HL-60/S4 (cell line): ENCODE results near the gene ADAMTS2.

Source experiments
- in situ Hi-C: fragments of 300-500 bp; cut with MboI; formaldehyde crosslinking; loops from 2 replicates; pipeline ENCODE4 v1.14.3; 2022; ENCODE audit warnings: low sequenced_read_pairs

ADAMTS2 gene

DNA sequence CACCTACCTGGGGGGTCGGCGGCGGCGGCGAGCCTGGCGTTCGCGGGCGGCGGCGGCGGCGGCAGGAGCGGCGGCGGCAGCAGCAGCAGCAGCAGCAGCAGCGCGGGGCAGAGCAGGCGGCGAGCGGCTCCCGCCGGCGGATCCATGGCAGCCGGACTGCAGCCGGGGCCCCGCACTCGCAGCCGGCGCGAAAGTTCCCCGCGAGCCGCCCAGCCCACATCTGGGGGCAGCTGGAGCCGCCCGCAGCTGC is 153 bp downstream of the ADAMTS2 start:
- in situ Hi-C loops, result no loop called here

DNA sequence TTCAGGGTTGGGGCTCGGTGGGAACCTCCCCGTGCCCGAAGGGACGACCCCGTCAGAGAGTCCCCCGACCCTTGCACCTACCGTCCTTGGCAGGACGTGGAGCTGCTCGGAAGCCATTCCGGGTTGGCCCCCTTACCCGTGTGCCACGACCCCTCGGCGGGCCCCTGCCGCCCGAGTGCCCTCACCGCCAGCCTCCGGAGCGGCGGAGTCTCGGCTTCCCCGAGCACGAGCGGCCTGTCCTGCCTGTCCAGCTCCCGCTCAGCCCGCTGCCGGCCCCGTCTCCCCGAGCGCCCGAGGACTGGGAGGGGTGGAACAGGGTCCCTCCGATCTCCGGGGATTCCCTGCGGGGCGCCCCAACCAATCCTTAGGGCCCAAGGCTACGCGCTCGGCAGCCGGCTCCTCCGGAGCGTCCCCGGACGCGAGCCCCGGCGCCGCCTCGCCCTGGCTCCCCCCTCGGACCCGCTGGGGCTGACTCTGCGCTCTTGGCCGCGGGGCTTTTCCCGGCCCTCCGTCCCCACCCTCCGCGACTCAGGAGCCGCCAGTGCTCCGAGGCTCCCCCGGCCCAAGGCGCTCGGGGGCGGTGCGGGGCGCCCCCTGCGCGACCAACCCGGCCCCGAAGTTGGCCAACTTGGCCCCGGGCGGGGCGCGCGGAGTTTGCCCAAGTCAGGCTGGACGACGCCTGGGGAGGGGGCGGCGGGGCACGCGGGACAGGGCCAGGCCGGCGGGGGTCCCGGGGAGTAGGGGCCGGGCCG is 654 bp downstream of the ADAMTS2 start:
- in situ Hi-C loops, result no loop called here

DNA sequence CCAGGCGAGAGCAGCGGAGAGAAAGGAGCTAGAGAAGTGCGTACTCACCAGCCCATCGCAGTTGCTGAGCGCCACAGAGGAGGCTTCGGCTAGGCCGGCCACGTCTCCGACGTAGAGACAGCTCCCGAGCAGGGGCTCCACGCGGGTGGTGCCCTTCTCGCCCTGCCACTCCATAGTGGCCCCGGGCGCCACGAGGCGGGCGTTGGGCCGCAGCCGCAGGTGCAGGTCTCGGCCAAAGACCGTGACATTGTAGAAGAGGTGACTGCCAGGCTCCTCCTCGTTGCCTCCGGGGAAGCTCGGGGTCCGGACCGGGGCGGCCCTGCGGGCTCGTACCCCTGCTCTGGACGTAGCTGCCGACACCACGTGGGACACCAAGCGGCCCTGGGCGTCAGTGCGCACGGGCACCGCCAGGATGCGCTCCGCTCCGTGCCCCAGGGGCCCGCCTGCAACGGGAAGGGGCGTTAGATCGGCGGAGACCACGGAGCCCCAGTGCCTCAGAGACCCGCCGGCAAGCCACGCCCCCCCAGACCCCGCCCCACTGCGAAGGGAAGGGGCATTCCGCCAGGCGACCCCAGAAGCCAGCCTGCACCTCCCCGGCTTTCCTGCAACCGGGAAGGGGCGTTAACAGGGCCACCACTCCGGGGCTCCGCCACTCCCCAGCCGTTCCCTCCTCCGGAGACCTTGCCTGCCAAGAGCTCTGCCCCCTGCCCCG is 1.4 kb downstream of the ADAMTS2 start:
- in situ Hi-C loops, result no loop called here

DNA sequence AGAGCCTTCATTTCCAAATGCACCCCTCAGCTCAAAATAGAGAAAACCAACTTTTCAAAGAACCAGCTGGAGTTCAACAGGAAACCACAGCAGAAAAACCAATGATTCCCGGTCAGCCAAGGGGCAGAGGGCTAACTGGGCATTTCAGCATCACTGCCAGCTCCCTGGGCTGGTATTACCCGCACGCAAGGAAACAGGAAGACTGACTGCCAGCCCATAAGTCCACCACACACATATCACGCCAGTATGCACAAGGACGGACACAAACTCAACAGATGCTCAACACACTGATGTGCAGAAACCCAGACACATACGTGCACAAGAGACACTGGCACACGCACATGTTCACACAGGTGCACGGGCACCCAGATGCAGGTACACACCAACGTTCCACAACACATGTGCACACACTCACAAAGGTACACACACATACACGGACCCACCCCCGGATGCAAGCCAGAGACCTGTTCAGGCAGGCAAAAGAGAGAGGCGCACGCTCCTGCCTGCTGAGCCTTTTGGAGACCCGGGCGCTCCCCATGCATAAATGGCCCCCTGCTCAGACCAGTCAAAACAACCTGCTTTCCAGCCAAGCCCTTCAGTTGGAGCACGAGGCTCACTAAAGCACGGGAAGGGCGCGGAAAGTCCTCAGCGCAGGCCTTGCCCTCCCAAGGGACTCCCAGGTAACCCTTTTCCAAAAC is 2.1 kb downstream of the ADAMTS2 start:
- in situ Hi-C loops, result no loop called here

DNA sequence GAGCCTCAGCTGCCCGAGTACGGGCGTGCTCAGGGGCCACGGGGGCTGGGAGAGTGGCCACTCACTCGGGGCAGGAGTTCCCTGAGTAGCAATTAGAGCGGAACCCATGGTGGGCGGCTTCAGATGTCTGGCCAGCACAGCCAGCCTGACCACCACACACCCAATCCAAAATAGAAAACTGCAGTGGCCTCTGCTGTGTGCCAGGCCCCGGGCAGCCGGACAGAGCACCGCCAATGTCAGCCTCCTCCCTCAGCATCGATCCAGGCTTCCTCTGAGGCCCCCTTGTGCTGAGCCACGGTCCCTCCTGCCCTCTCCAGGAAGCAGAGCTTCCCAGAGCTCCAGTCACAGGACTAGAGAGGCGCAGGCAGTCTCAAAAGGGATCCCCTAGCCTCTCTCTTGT is 2.7 kb downstream of the ADAMTS2 start:
- in situ Hi-C loops, result no loop called here

DNA sequence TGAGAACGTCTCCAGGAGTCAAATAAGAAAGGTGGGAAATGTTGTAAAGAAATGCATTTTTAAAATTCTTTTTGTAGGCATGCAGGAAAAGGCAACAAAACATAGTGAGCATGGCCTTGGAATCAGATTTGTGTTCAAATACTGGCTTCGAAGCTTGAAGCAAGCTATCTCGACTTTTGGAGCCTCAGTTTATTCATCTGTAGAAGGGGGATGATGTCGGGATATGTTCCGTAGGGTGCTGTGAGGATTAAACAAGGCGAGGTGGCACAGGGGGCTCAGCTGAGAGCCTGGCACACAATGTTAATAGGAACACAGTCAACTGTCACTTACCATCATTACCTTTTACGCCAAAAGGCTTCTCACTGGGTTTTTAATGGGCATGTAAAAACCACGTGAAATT is 4.8 kb downstream of the ADAMTS2 start:
- in situ Hi-C loops, result no loop called here

DNA sequence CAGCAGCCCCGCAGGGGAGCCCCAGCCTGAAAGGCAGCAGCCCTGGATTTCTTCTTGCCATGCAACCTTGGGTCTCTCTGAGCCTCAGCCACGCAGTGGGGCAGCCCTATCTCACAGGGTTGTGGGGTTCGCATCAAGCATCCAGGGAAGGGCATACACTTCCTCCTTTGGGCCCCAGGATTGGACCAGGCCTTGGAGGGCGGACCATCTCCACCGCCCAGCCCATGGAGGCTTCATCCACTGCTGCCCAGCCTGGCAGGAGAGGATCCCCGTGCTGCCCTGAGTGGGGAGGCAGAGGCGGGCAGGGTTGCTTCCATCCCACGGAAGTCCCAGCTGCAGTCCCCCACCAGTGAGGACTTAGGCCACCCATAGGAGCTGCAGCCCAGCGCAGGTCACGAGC is 5.3 kb downstream of the ADAMTS2 start:
- in situ Hi-C loops, result no loop called here

DNA sequence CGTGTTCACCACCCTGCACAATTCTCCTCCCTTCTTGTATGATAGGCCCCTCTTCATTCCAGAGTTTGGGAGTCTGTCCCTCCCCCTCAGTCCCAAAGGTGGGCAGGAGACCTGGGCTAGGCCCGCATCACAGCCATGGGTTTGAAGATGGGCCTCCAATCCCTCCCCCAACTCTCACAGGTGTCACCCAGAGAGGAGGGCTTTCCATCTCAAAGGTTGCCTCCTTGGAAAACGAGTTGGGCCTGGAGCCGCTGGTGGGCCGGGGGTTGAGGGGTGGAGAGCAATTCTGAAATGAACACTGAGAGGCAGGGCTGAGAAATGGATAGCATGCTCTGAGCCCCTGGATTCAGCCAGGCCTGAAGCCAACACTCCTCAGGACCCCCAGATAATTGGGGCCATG is 6.2 kb downstream of the ADAMTS2 start:
- in situ Hi-C loops, result no loop called here

DNA sequence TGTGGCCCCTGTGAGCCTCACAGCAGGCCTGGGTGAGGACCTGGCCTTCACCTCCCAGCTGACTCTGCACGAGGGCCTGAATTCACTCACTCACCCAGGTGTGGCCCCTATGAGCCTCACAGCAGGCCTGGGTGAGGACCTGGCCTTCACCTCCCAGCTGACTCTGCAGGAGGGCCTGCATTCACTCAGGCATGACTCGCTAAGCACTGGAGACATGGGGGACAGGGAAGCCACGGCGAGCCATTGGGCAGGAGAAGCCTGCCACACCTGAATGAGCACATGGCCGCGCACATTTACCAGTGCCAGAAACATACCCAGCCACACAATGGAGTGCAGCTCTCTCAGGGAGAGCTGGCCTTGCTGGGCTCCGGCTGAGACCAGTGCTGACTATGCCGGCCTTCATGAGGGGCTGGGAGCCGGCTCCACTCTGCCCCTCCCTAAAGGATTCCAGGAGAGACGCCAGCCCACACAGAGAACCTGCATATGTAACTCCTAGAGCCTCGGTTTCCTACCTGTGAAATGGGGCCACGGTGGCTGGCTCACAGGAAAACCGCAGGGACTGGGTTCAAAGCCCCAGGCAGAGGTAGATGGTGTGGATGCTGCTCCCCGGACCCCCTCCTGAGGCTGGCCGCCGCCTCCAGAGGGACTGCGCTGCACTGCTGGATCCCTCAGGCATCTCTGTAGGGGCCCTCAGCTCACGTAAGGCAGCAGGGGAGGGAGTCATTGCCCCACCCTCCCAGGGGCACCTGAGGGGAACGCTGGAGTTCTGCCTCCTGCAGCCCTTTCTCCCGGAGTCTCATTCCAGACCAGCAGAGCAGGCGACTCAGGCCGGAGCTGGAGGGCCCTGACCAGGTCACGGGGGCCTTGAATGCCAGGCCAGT is 7.2 kb downstream of the ADAMTS2 start:
- in situ Hi-C loops, result no loop called here

DNA sequence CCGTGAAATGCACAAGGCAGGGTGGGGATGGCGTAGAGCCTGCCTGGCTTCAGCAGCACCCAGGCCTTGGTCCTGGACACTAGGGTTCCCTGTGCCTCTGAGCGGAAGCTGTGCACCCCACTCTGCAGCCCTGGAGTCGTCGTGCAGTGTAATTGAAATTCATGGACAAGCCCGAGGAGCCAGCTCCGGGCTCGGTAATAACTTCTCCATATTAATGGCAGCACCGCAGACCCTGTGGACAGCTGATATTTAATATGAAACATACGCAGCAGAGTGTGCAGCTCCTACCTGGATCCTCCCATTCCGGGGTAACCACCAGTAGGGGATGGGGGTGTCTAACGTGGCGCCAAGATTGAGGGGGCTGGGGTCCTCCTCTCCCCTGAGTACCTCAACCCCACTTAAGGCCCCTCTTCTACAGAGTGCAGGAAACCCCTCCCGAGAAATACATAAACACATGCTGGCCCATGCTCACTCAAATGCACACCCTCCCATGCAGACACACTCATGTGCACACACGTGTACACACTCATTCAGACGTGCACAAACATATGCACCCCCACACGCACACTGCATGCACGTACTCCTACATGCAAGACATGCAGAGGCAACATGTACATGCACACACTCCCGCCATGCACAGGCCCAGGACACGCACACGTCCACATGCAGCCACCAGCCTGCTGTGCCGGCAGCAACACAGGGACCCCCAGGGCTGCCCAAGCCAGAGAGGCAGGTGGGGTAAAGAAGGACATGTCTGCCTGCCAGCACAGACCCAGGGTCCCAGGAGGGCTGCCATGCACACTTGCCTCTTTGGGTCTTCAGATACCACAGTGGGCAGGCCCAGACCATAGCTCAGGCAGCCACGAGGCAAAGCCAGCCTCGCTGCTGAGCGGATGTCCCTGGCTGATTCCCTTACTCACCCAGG is 8.1 kb downstream of the ADAMTS2 start:
- in situ Hi-C loops, result no loop called here

DNA sequence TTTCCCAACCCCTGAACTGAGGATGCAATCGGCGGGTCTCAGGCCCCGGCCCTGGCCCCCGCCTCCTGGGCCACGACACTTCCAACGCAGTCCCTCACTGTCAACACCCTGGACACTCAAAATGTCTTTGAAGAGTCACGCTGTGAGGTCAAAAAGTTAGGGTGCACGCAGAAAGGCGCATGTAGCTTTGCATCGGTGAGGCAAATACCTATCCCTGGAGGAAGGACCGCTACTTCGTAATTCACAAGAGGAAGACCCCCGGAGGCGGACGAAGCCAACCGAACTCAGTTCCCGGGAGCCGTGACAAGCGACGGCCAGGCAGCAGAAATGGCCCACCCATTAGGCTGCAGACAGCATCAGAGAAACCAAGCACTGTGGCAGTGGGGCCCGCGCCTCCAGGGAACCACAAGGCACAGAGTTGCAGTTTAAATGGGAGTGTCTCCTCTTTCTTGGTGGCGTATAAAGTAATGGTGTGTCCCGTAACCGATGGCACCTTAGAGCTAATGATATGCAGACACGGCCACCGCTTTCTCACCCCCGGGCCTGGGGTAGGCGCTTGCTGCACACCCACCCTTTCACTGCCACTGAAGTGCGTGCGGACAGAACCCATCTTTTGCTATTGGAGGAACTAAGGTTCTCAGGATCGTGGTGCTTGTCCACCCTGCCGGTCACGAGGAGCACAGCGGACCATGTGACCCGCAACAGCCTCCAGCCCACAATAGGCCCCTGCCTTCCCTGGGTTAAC is 9.0 kb downstream of the ADAMTS2 start:
- in situ Hi-C loops, result no loop called here

DNA sequence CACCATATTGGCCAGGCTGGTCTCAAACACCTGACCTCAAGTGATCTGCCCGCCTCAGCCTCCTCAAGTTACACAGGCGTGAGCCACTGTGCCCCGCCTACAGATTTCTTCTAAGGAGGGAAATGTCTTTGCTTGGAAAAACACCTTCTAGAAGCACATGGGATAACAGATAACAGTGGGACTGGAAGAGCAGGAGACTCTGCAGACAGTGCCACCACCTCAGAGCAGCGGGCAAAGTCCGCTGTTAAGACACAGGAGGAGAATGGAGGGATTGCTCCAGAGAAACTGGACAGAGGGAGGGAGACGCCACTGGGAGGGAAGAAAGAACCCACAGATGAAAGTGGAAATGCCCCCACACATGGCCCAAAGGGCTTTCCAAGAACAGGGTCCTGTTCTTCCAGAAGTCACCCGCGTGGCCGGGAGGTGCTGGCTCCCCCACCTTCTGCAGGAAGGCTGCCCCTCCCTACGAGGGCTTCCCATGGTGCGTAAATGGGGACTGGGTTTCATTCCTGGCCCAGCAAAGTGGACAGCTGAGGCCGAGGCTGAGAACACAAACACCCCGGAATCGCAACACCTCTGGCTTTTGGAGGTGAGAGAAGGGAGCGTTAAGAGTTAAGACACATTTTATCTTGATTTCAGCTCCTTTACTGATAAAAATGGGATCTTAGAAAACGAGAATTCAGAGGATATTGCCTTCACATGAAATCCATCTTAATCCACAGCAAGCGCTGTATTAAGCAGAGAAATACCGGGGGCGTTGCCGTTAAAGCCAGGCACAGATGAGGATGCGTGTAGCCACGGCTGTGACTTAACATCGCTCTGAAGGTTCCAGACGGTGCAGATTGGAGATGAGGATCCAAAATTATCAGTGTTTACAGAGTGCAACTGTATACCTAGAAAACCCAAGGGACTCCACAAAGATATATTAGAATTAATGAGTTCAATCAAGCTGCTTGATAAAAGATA is 11.2 kb downstream of the ADAMTS2 start:
- in situ Hi-C loops, result no loop called here

DNA sequence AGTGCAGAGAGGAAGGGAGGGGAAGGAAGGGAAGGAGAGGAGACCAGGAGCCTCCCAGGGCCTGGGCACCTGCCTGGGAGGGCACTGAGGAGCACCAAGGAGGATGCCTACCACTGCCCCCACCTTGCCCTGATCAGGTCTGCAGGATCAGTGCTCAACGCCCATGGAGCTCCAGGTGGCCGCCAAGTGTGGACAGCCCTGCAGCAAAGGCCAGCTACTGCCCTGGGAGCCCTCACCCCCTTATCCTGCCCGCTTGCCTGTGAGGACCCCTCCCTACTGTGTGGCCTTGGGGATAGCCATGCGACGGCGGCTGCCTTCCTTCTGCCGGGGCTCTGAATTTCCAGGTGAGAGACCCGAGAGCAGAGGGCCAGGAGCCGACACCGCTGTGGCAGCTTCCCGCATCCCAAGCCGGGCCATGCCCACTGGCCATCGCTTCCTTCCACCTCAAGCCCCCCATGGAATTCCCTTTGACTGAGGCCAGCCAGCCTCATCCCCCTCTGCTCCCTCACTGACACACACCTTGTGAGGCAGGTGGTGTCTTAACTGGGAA is 12.4 kb downstream of the ADAMTS2 start:
- in situ Hi-C loops, result no loop called here

DNA sequence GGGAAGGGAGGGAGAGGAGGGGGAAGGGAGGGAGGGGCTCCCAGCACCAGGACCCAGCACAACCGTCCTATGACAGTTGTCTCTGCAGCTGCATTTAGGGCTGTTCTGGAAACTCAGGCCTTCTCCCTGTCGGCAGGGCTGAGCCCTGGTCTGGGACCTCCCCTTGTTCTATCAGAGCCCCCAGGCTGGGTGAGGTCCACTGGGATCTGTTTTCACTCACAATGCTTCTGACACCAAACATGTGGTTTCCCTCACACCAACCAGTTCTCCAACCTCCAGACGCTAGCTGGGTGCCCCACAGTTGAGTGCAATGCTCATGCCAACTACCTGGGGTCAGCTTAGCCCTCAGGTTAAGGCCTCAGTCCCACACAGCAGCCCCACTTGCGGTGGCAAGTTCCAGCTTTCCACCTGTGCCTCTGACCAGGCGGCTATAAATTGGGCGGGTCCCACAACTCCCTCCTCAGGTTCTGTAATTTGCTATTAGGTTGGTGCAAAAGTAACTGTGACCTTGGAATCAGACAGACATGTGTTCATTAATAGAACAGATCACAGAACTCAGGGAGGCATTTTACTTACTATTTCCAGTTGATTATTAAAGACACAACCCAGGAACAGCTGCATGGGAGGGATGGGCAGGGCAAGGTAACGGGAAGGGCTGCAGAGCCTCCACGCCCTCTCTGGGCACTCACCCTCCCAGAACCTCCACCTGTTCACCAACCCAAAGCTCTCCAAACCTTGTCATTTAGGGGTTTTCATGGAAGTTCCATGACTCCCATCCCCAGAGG is 13.5 kb downstream of the ADAMTS2 start:
- in situ Hi-C loops, result no loop called here

DNA sequence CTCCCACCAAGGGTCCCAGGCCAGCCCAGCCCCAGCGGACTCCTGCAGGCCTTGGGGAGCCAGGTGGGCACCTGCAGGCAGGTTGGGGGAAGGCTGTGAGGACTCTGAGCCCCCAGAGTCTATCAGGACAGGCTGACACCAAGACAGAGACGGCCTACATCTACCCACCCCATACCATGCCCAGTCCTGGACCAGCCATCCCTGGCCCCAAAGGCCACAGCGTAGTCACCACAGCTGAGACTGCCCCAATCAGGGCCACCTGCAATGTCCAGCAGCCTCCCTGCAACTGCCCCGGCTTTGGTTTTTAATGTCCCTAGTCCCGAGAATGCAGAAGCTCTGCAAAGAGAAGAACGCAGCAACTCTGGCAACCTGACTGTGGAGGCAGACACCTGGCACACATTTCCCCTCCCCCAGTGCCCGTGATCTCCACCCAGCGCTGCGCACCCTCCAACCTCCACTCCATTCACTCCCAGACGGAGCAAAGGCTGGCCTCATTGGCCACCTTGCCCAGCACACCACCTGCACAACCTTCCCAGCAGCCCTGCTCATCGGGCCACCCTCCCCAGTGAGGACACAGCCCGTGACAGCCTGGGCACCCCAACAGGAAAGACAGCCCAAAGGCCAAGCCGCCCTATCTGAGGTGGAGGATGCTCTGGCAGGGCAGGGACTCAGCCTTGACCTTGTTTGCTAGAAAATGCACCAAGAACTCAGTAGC is 14.9 kb downstream of the ADAMTS2 start:
- in situ Hi-C loops, result no loop called here

DNA sequence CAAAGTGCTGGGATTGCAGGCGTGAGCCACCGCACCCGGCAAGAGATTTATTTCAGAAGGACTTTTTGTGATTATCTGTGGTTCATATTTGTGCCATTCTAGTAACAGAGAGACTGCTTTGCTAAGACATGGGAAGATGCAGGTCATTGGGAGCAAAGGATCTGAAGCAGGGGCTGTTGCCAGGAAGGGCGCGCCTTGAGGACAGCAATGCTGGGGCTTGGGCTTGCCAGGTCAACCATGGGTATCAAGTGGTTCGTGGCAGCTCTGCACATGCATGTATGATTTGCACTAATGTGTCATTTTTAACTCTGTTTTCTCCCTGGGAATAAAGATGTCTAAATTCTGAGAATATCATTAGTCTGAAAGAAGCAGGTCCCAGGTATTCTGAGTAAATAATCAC is 17.0 kb downstream of the ADAMTS2 start:
- in situ Hi-C loops, result no loop called here
